IPS-NIHi7 (cell line): ENCODE data around the gene TMEM217.
"Not testable (repeated sequence)": the region's sequence is repeated elsewhere in the genome, so short reads cannot be mapped to it uniquely, and the experiment has no call there.

ENCODE experiments used
- DNase-seq: peaks from one replicate; pipeline ENCODE4 v3.0.0; 2012; ENCODE audit warnings: mixed read lengths; ENCODE audit errors: extremely low spot score

Gene TMEM217

GRCh38 chr6:37257634-37258404 is at the start of gene TMEM217, which contains the start of gene TBC1D22B:
TSS of gene TMEM217 (minus strand) at chr6:37258144. CDS start at chr6:37219030, 39,114 bp downstream.
TSS of gene TBC1D22B (plus strand) at chr6:37257772. CDS start at chr6:37257918, 146 bp downstream.
- DNase-seq, result peak; percentile 100

- DNase-seq, result not testable (repeated sequence)
Observed at GRCh38 chr6:37307484-37307883, 49.5 kb upstream of the TMEM217 start.

- peak; percentile 25 for DNase-seq
Observed at GRCh38 chr6:37306624-37307222, 48.8 kb upstream of the TMEM217 start.

GRCh38 chr6:37305841-37306425 is 48.0 kb upstream of the TMEM217 start:
- DNase-seq, result no peak

- DNase-seq, result no peak
Observed at GRCh38 chr6:37304766-37305165, 46.8 kb upstream of the TMEM217 start.

GRCh38 chr6:37303891-37304503 is 46.1 kb upstream of the TMEM217 start:
- DNase-seq, result peak; percentile 36

- DNase-seq, result no peak
Observed at GRCh38 chr6:37303091-37303660, 45.2 kb upstream of the TMEM217 start.

- no peak for DNase-seq
Observed at GRCh38 chr6:37302086-37302686, 44.2 kb upstream of the TMEM217 start.

- no peak for DNase-seq
Observed at GRCh38 chr6:37299990-37300389, 42.0 kb upstream of the TMEM217 start.

- no peak for DNase-seq
Observed at GRCh38 chr6:37298958-37299357, 41.0 kb upstream of the TMEM217 start.

GRCh38 chr6:37297637-37298036 is 39.7 kb upstream of the TMEM217 start:
- DNase-seq, result not testable (repeated sequence)

GRCh38 chr6:37293426-37293825 is 35.5 kb upstream of the TMEM217 start:
- DNase-seq, result no peak

- DNase-seq, result no peak
Observed at GRCh38 chr6:37289931-37290330, 32.0 kb upstream of the TMEM217 start.

- no peak for DNase-seq
Observed at GRCh38 chr6:37288247-37288646, 30.3 kb upstream of the TMEM217 start.

- no peak for DNase-seq
Observed at GRCh38 chr6:37287519-37288157, 29.7 kb upstream of the TMEM217 start.

- DNase-seq, result no peak
Observed at GRCh38 chr6:37285861-37286311, 27.9 kb upstream of the TMEM217 start.

GRCh38 chr6:37284781-37285180 is 26.8 kb upstream of the TMEM217 start:
- no peak for DNase-seq

- DNase-seq, result no peak
Observed at GRCh38 chr6:37283671-37284151, 25.8 kb upstream of the TMEM217 start.

- DNase-seq, result no peak
Observed at GRCh38 chr6:37283268-37283667, 25.3 kb upstream of the TMEM217 start.

- no peak for DNase-seq
Observed at GRCh38 chr6:37282371-37282770, 24.4 kb upstream of the TMEM217 start.
